ENCODE results near the gene PPP1R27. TPM values are rescaled to one million over a fixed set of nuclear protein-coding genes. Genes with fewer than 3 reads are reported as not detected.

PPP1R27 gene
- total and polyA plus RNA-seq, 9 of the 15 experiments (the other 6 are each of a cell fraction or from before 2014, with no cell fraction given) = 0.29 to 6.9 (median 1.5) TPM; not detected in 2

- no peak for TF ChIP-seq ETS1 (conservative IDR thresholded peaks at IDR 0.05; ENCODE audit: control insufficient read depth, low read depth, low read length)
- no peak for TF ChIP-seq SOX6 (IDR thresholded peaks at IDR 0.05)
- TF ChIP-seq LCOR (CRISPR knock-in tag; IDR thresholded peaks at IDR 0.05) = no peak
Measured at GRCh38 chr17:81879121-81879520, 44.3 kb upstream of the PPP1R27 start (continued).

GRCh38 chr17:81878294-81878693 lies 43.4 kb upstream of the PPP1R27 start:
- POLR2A ChIA-PET = interaction anchor here (7.3 kb wide), 1 partner anchor 9 kb away, joined by 85 read pairs; the partner anchor contains the start of genes ALYREF and ANAPC11

More at GRCh38 chr17:81878294-81878693, 43.4 kb upstream of the PPP1R27 start:
- TF ChIP-seq ZBTB34 (CRISPR knock-in tag; IDR thresholded peaks at IDR 0.05) = no peak
- TF ChIP-seq KLF6 (CRISPR knock-in tag; IDR thresholded peaks at IDR 0.05; ENCODE audit: borderline replicate concordance) = no peak
- no peak for TF ChIP-seq NEUROD1 (IDR thresholded peaks at IDR 0.05; ENCODE audit: borderline replicate concordance, low read depth, low read length, partially characterized antibody)
- no peak for TF ChIP-seq ZNF217 (CRISPR knock-in tag; IDR thresholded peaks at IDR 0.05)
- Histone ChIP-seq H3K4me2 (ENCODE audit: insufficient read depth, low read length) (no peak overlapping the region), H4K20me1 (replicated peaks; ENCODE audit: control insufficient read depth, insufficient read depth, low read length) (no peaks in the 10 kb centered on the region), H3K36me3 (ENCODE audit: control insufficient read depth, insufficient read depth, low read length) (peaks cover 53% of the 10 kb centered on the region), H3K9ac (ENCODE audit: insufficient read depth in 1 of 2, low read depth in 2 of 2, low read length in 2 of 2) (no peak overlapping the region), H3K4me3 (no peak overlapping the region), H3K9me1 (ENCODE audit: control insufficient read depth, insufficient read depth, low read length) (no peaks in the 10 kb centered on the region), H3K9me3 (replicated peaks; ENCODE audit: control insufficient read depth, insufficient read depth, low read depth, low read length) (no peaks in the 10 kb centered on the region), H2AFZ (ENCODE audit: low read depth, low read length) (no peak overlapping the region), H3K79me2 (ENCODE audit: control insufficient read depth, insufficient read depth, low read length) (no peaks in the 10 kb centered on the region; the same call in 2 of the 3 replicates), H3K4me1 (replicated peaks in 1 of 2; ENCODE audit: control insufficient read depth in 2 of 2, insufficient read depth in 2 of 2, low read length in 2 of 2) (peaks cover 0 to 6% of the 10 kb centered on the region in 2 experiments; a peak in 2 of 5 replicates), H3K27me3 (ENCODE audit: control insufficient read depth in 2 of 2, insufficient read depth in 2 of 2, low read length in 2 of 2) (no peaks in the 10 kb centered on the region), H3K27ac (ENCODE audit: extremely low read depth, low read depth, low read length) (no peak overlapping the region)
- intact Hi-C loops (cut with micrococcal nuclease) = no loop called here
- CTCF ChIA-PET (ENCODE audit: low intra/inter-chr PET ratio) = no interaction called here
- no peak for DNase-seq (ENCODE audit: extremely low read depth in 1 of 4, low spot score in 3 of 4)
- WGBS (ENCODE audit: insufficient coverage, low coverage, missing lambda C conversion rate) = 86% methylated on average over 3 of the region's 3 CpGs
- in situ Hi-C loops (cut with MboI) = no loop called here
- no TSS peak for BruUV-seq (replicated peaks)
- ATAC-seq = no peak
- no peak for FAIRE-seq
